Coronary artery (tissue), 2 donors: ENCODE measurements around the gene ZNF853.

ENCODE experiments used
- DNase-seq: peaks from one replicate; pipeline ENCODE4 v3.0.0-alpha.2; 2017; ENCODE audit warnings: low spot score
- H3K27ac ChIP-seq, 2 donors: fragments of 200-600 bp; sonication (generic); one replicate each; pipeline ENCODE4 v1.5.1; 2016 to 2019
- H3K4me3 ChIP-seq: fragments of 200-600 bp; sonication (generic); 2 replicates; pipeline ENCODE4 v1.5.1; 2016; ENCODE audit warnings: mild to moderate bottlenecking, moderate library complexity
- TF ChIP-seq, protein P1 (sequence below): fragments of 200-600 bp; sonication (generic); IDR thresholded peaks from one replicate; pipeline ENCODE4 v1.5.1; 2019; ENCODE audit warnings: antibody characterized with exemption

ZNF853 gene

DNA sequence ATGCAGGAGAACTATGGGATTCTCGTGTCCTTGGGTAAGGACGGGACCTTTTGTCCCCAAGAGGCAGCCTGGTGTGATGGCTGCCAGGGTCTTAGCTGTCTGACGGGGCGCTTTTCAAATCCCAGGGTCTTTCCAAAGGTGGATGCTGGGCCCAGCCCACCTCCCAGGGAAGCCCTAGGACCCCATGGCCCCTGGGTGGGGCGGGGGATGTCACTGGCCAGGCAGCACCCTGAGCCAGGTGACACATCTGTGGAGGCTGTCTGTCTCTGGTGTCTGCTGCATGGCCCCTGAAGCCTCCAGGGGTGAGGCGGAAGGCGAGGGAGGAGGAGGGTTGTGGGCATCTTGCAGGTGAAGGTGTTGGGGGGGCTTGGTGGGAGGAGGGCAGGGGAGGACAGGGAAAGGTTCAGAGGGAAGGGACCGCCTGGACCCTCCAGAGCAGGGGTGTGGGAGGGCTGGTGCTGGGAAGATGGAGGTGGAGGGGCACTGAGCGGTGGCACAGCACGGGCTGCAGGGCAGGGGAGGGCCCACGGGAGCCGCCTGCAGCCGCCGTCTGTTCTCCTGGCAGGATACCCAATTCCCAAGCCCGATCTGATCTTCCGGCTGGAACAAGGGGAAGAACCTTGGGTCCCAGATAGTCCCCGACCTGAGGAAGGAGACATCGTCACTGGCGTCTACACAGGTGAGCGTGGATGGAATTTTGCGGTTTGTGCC is 28.7 kb downstream of the ZNF853 start:
- H3K4me3 ChIP-seq: no peak overlapping the region
- DNase-seq: no peak
- H3K27ac ChIP-seq: no peak overlapping the region
- TF ChIP-seq, protein P1, sequence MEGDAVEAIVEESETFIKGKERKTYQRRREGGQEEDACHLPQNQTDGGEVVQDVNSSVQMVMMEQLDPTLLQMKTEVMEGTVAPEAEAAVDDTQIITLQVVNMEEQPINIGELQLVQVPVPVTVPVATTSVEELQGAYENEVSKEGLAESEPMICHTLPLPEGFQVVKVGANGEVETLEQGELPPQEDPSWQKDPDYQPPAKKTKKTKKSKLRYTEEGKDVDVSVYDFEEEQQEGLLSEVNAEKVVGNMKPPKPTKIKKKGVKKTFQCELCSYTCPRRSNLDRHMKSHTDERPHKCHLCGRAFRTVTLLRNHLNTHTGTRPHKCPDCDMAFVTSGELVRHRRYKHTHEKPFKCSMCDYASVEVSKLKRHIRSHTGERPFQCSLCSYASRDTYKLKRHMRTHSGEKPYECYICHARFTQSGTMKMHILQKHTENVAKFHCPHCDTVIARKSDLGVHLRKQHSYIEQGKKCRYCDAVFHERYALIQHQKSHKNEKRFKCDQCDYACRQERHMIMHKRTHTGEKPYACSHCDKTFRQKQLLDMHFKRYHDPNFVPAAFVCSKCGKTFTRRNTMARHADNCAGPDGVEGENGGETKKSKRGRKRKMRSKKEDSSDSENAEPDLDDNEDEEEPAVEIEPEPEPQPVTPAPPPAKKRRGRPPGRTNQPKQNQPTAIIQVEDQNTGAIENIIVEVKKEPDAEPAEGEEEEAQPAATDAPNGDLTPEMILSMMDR: no peak

DNA sequence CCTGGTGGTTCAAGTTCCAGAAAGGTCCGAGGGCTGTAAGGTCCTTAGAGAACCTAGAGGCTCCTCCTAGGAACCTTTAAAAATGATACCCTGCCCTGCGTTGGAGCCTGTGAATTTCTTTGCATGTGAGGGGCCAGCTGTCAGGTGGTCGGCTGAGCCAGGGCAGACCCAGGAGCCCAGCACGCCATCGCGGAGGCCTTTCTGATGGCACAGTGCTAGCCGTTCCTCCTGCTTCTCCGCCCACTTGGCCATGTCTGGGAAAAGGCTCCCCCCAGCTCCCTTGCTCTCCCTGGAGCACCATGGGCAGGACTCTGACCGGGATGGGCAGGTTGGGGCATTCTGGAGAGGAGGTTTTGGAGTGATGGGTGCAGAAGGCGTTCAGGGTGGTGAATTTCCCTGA is 29.3 kb downstream of the ZNF853 start:
- TF ChIP-seq, protein P1: no peak
- no peak overlapping the region for H3K27ac ChIP-seq
- no peak for DNase-seq
- H3K4me3 ChIP-seq: no peak overlapping the region

DNA sequence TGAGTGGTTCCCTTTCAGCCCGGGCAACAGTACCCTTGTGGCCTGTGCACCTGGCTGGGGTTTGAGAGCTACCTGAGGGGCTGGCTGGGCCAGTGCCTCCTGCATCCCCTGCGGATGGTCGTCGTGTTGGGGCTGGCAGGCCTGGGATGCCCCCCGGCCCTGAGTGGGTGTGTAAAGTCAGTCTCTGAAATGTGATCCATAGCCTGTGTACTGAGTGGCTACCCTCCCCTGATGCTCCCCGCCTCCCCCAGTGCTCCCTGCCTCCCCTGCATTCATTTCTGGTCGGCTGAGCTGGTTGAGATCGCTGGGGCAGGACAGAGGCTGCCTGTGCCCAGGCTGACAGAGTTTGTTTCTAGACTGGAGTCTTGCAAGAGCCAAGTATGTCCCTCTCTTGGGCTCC is 31.1 kb downstream of the ZNF853 start:
- Histone ChIP-seq H3K27ac (no peak overlapping the region), H3K4me3 (no peak overlapping the region)
- TF ChIP-seq, protein P1: no peak
- no peak for DNase-seq

DNA sequence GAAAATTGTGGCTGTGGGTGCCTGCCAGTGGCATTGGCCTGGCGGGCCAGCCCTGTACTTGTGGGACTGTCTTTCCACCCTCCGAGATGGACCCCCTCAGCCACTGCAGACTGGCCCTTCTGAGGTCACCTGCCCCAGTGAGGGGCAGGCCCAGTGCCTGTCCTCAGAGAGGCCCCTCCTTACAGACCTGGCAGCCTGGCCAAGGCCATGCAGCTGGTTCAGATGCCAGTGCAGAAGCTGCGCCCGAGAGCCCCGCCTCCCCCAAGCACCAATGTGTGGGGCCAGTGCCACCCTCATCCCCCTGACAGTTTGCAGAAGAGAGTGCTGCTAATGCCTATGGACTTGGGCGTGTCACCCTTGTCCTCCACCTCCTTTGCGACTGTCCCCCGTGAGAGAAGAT is 31.7 kb downstream of the ZNF853 start:
- DNase-seq: no peak
- TF ChIP-seq, protein P1: no peak
- Histone ChIP-seq H3K4me3 (no peak overlapping the region), H3K27ac (no peak overlapping the region)

DNA sequence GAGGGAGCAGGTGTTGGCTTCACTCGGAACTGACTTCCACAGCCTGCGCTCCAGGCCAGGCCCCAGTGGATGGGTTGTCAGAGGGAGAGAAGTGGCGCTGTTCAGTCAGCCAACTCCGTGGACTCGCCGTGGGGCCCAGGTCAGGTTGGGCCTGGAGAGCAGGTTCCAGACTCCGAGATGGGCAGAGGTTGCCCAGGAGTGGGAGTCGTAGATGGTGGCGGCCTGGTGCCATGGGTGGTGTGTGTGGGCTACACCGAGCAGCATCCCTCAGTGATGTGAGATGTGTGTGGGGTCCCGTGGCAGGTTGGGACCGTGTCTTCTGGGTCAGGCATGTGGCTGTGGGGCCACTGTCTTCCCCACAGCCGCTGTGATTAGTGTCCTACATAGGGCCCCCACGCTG is 32.1 kb downstream of the ZNF853 start:
- TF ChIP-seq, protein P1: no peak
- H3K4me3 ChIP-seq: no peak overlapping the region
- no peak for DNase-seq
- no peak overlapping the region for H3K27ac ChIP-seq

DNA sequence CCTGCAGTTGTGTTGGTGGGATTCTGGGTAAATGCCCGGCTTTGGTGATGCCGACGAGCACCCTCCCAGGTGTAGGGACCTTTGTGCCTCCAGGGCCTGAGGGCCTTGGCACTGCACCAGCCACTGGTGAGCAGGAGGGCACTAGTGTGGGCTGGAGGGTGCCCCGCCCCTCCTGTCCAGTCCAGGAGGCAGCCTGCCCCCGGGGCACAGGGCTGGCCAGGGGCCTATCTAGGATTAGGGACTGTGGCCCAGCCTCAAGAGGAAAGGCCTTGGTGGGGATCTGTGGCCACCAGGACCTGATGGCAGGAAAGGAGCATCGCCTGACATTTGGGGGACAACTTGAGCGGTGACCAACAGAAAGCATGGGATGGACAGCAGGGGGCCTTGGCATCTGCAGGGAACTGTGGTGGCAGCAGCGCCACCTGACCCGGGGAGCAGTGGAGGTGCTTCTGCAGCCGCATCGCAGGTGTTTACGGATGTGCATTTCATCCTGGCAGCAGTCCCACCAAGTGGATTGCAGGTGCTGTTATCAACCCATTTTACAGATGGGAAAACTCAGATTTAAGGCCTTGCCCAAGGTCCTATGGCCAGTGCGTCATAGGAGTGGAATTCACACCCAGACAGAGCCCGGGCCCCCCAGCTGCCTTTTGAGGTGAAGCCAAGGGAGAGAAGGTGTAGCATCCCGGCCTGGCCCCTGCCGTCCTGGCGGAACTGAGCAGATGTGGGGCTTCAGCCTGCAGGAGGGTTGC is 32.8 kb downstream of the ZNF853 start:
- TF ChIP-seq, protein P1: no peak
- Histone ChIP-seq H3K4me3 (no peak overlapping the region), H3K27ac (no peak overlapping the region)
- no peak for DNase-seq

DNA sequence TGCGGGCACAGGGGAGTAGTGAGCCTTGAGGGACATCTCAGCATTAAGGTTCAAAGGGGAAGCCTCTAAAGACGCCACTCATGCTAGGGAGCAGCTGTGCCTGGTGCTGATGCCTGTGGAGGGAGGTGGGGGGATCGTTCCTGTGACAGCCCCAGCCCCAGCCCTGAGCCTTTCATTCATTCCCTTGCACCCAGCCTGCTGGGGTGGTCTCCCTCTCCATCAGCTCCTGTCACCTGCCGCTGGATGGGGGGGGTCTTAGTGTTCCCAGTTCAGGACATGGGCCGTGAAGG is 33.4 kb downstream of the ZNF853 start:
- Histone ChIP-seq H3K27ac (no peak overlapping the region), H3K4me3 (no peak overlapping the region)
- DNase-seq: peak; percentile 41
- TF ChIP-seq, protein P1: no peak
